Vagina (tissue), 2 donors: ENCODE results near the gene ACTN4. TPM values are rescaled to one million over a fixed set of nuclear protein-coding genes. Genes with fewer than 3 reads are reported as not detected.
"Not testable (repeated sequence)": the region's sequence is repeated elsewhere in the genome, so short reads cannot be mapped to it uniquely, and the experiment has no call there.

Source experiments
- DNase-seq, 2 donors: peaks; one replicate each; pipeline ENCODE4 v3.0.0-alpha.2; 2017; ENCODE audit errors: extremely low spot score in 2 of 2
- H3K27ac ChIP-seq: fragments of 200-600 bp; sonication (generic); one replicate; pipeline ENCODE4 v1.5.1; 2019
- H3K27me3 ChIP-seq: fragments of 200-600 bp; sonication (generic); one replicate; pipeline ENCODE4 v1.5.1; 2019
- H3K36me3 ChIP-seq, 2 donors: fragments of 200-600 bp; sonication (generic); one replicate each; pipeline ENCODE4 v1.5.1; 2017 to 2019
- H3K4me1 ChIP-seq: fragments of 200-600 bp; sonication (generic); one replicate; pipeline ENCODE4 v1.5.1; 2019
- H3K4me3 ChIP-seq, 2 donors: fragments of 200-600 bp; sonication (generic); 1 replicate in 1 of 2; 2 replicates in 1 of 2; pipeline ENCODE4 v1.5.1; 2016 to 2019
- H3K9me3 ChIP-seq: fragments of 200-600 bp; sonication (generic); one replicate; pipeline ENCODE4 v1.5.1; 2019
- POLR2A ChIP-seq, 2 donors: fragments of 450-650 bp; IDR thresholded peaks; one replicate each; pipeline ENCODE4 v1.6.1; 2017; ENCODE audit warnings: antibody characterized with exemption in 2 of 2, mild to moderate bottlenecking in 2 of 2, moderate library complexity in 2 of 2
- POLR2AphosphoS5 ChIP-seq, 2 donors: sonication (generic); formaldehyde crosslinking; IDR thresholded peaks; one replicate each; pipeline ENCODE4 v1.9.0; 2017; ENCODE audit warnings: antibody characterized with exemption in 2 of 2, mild to moderate bottlenecking in 2 of 2, low read depth in 1 of 2; ENCODE audit not compliant: insufficient read depth in 1 of 2
- intact Hi-C: fragments of 100-400 bp; cut with DNase I; formaldehyde crosslinking; loops from one replicate; pipeline ENCODE4 v1.15.1; 2023
- total RNA-seq: library from RNA; depleted of rRNA; stranded (reverse); fragments of >200 nt; gene quantifications from one replicate; pipeline ENCODE4 v1.2.3, GENCODE V29; 2016
- TF ChIP-seq, protein P1 (sequence below), 3 experiments: fragments of 450-650 bp in 2 of 3; fragments of 200-600 bp in 1 of 3; sonication (generic) in 1 of 3; IDR thresholded peaks; one replicate each; pipeline ENCODE4 v1.5.1; 2017 to 2019; ENCODE audit warnings: antibody characterized with exemption in 3 of 3, mild to moderate bottlenecking in 2 of 3, moderate library complexity in 2 of 3

ACTN4 gene
- total RNA-seq, 1 donor from 2014 or later, result 513 TPM

DNA sequence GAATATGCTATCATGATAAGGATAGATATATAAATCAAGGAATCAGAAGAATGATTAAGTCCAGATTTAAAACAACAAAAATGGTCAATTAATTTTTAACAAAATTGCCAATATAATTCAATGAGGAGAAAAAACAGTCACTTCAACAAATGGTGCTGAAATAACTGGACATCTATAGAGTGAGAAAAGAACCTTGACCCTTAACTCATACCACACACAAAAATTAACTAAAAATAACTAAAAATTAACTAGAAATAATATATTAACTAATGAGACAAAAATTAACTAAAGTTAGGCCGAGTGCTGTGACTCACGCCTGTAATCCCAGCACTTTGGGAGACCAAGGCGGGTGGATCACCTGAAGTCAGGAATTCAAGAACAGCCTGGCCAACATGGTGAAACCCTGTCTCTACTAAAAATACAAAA is 116.4 kb downstream of the ACTN4 start:
- H3K4me3 ChIP-seq, result no peak overlapping the region
- DNase-seq, result no peak
- H3K27ac ChIP-seq, result no peak overlapping the region
- H3K4me1 ChIP-seq, result no peaks in the 10 kb centered on the region
- TF ChIP-seq POLR2AphosphoS5 (IDR thresholded peaks at IDR 0.05; ENCODE audit: insufficient read depth in 1 of 2, low read depth in 1 of 2) (no peak), POLR2A (IDR thresholded peaks at IDR 0.05) (no peak)
- TF ChIP-seq, protein P1, sequence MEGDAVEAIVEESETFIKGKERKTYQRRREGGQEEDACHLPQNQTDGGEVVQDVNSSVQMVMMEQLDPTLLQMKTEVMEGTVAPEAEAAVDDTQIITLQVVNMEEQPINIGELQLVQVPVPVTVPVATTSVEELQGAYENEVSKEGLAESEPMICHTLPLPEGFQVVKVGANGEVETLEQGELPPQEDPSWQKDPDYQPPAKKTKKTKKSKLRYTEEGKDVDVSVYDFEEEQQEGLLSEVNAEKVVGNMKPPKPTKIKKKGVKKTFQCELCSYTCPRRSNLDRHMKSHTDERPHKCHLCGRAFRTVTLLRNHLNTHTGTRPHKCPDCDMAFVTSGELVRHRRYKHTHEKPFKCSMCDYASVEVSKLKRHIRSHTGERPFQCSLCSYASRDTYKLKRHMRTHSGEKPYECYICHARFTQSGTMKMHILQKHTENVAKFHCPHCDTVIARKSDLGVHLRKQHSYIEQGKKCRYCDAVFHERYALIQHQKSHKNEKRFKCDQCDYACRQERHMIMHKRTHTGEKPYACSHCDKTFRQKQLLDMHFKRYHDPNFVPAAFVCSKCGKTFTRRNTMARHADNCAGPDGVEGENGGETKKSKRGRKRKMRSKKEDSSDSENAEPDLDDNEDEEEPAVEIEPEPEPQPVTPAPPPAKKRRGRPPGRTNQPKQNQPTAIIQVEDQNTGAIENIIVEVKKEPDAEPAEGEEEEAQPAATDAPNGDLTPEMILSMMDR (IDR thresholded peaks at IDR 0.05), result no peak
- H3K36me3 ChIP-seq, result no peaks in the 10 kb centered on the region
- no peaks in the 10 kb centered on the region for H3K27me3 ChIP-seq
- intact Hi-C loops, result no loop called here
- H3K9me3 ChIP-seq, result no peaks in the 10 kb centered on the region

DNA sequence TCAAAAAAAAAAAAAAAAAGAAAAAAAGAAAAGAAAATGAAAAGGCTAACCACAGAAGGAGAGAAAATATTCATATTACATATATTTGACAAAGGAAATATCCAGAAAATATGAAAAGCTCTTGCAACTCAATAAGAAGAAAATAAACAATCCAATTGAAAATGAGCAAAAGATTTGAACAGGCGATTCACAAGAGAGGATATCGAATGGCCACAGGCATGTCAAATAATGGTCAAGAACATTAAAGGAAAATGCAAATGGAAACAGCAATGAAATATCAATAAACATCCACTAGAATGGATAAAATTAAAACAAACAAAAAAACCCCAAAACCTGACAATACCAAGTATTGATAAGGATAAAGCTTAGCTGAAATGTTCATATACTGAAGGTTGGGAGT is 117.8 kb downstream of the ACTN4 start:
- Histone ChIP-seq H3K9me3 (no peaks in the 10 kb centered on the region), H3K27me3 (no peaks in the 10 kb centered on the region), H3K4me1 (peaks cover 11% of the 10 kb centered on the region), H3K4me3 (no peak overlapping the region), H3K27ac (no peak overlapping the region), H3K36me3 (no peaks in the 10 kb centered on the region)
- intact Hi-C loops, result no loop called here
- no peak for DNase-seq
- TF ChIP-seq, protein P1 (IDR thresholded peaks at IDR 0.05), result no peak
- no peak for TF ChIP-seq POLR2AphosphoS5 (IDR thresholded peaks at IDR 0.05; ENCODE audit: insufficient read depth in 1 of 2, low read depth in 1 of 2)
- no peak for TF ChIP-seq POLR2A (IDR thresholded peaks at IDR 0.05)

DNA sequence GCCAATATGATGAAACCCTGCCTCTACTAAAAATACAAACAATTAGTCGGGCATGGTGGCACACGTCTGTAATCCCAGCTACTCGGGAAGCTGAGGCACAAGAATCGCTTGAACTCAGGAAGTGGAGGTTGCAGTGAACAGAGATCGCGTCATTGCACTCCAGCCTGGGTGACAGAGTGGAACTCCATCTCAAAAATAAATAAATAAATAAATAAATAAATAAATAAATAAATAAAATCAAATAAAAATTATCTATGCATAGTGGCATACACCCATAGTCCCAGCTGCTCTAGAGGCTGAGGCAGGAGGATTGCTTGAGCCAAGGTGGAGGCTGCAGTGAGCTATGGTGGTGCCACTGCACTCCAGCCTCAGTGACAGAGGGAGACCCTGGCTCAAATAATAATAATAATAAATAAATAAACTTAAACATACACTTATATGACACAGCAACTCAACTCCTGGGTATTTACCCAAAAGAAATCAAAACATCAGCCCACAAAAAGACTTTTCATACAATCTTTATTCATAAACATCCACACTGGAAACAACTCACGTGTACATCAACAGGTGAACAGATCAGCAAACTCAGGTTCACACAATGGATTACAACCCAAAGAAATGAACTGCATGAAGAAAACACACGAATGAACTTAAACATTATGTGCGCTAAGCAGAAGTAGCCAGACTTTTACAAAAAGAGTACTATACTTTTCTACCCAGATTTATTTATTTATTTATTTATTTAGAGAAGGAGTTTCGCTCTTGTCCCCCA is 119.0 kb downstream of the ACTN4 start:
- no peaks in the 10 kb centered on the region for H3K9me3 ChIP-seq
- no peaks in the 10 kb centered on the region for H3K36me3 ChIP-seq
- no peak overlapping the region for H3K27ac ChIP-seq
- no peak overlapping the region for H3K4me3 ChIP-seq
- peaks cover 11% of the 10 kb centered on the region for H3K4me1 ChIP-seq
- no peak for DNase-seq
- no peak for TF ChIP-seq POLR2A (IDR thresholded peaks at IDR 0.05)
- TF ChIP-seq, protein P1 (IDR thresholded peaks at IDR 0.05), result no peak
- no peak for TF ChIP-seq POLR2AphosphoS5 (IDR thresholded peaks at IDR 0.05; ENCODE audit: insufficient read depth in 1 of 2, low read depth in 1 of 2)
- intact Hi-C loops, result no loop called here
- no peaks in the 10 kb centered on the region for H3K27me3 ChIP-seq

DNA sequence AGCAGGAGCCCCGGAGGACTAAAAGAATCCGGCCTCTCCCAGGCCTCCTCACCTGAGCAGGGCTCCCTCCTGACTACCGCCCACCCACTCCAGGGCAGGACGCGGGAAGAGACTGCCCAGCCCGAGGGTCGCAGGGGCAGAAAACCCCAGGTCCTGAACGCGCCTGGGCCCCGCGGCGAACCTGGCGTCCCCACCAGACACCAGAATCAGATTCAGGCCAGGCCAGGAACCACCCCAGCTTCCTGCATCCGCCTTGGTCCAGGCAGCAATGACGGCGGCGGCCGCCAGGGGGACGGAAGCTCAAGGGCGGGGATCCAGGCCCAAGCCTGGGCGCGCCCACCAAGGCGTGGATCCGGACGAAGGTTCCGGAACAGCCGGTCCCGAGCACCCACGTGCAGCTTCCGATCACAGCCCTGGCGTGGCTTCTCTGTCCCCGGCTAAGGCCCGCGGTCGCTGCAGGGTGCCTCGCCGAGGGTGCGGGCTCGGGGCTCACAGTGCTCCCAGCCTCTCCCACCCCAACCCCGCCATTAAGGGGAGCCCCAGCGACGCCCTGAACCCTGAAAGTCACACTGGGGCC is 122.3 kb downstream of the ACTN4 start:
- TF ChIP-seq, protein P1 (IDR thresholded peaks at IDR 0.05), result peak; percentile 70 to 89 (median 81)
- TF ChIP-seq POLR2A (IDR thresholded peaks at IDR 0.05) (peak in 1 of 2 donors; percentile 6), POLR2AphosphoS5 (IDR thresholded peaks at IDR 0.05; ENCODE audit: insufficient read depth in 1 of 2, low read depth in 1 of 2) (peak; percentile 83 to 93)
- peak overlapping the region; percentile 85 for H3K27ac ChIP-seq
- intact Hi-C loops, result no loop called here
- no peaks in the 10 kb centered on the region for H3K36me3 ChIP-seq
- peaks cover 16% of the 10 kb centered on the region for H3K4me1 ChIP-seq
- H3K9me3 ChIP-seq, result no peaks in the 10 kb centered on the region
- H3K27me3 ChIP-seq, result no peaks in the 10 kb centered on the region
- no peak for DNase-seq
- peak overlapping the region; percentile 36 to 45 for H3K4me3 ChIP-seq

DNA sequence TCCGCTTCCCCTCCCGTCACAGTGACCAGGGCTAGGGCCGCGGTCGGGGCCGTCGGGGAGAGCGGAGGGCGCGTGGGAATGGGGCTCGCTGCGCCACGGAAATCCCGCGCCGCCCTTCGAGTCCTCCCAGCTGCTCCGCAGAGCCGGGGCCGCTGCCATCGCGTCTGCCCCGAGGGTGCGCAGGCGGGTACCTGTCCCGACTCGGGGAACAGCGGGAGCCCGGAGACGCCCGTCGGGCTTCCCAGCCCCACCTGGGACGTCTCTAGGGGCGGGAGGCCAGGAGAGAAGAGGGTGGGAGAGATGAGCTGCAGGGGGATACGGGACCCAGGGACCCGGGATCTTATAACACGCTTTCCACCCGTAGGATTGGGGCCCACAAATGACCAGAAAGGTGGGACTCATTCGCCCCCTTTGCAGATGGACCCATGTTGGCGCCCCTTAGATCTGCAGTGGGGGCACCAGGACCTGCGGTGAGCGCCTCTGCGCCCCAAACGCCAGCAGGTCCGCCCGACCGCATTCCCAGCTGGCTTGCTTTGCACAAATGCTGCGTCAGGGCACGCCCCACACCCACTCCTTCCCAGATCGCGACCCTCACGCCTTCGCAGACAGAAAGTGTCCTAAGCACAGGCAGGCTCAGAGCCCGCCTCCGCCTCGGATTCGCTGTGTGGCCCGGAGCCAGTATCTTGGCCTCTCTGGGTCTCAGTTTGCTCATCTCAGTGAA is 122.9 kb downstream of the ACTN4 start:
- H3K27me3 ChIP-seq, DNase-seq, intact Hi-C loops, H3K36me3 ChIP-seq, H3K9me3 ChIP-seq: not testable (repeated sequence)
- H3K4me1 ChIP-seq, result peaks cover 18% of the 10 kb centered on the region
- peak overlapping the region; percentile 36 to 45 for H3K4me3 ChIP-seq
- H3K27ac ChIP-seq, result peak overlapping the region; percentile 85

DNA sequence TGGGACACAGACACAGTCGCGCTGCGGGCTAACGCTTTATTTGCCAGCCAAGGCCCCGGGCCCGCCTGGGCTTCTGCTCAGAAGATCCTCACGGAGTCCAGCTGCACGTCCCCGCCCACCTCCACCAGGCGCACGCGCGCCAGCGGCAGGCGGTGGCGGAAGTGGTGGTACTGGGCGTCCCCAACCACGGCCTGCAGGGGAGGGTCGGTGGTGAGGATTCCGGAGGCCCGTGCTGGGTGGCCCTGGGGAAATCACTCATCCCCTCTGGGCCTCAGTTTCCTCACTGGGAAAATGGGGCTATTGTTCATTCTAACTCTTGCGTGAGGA is 123.5 kb downstream of the ACTN4 start:
- H3K4me3 ChIP-seq, result peak overlapping the region in 1 of 2 donors; percentile 24
- intact Hi-C loops, result not testable (repeated sequence)

DNA sequence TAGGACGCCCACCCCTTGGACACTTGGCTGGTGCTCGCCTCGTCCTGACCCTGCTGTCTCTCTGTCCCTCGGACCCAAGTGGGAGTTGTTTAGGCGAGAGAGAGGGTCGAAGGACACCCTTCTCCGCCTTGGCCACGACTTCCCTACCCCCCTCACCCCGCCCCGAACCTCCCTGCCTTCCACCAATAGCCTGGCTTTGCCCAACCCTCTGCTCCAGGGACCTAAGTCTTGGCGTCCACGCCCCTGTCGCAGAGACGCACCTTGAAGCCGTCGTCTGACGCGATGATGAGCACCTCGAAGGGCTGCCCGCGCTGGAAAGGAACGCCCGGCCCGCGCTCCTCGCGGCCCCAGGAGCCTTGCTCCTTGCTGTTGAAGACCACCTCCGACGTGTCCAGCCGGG is 124.1 kb downstream of the ACTN4 start:
- intact Hi-C loops, H3K4me3 ChIP-seq, H3K36me3 ChIP-seq, H3K27ac ChIP-seq, DNase-seq, H3K9me3 ChIP-seq, H3K27me3 ChIP-seq: not testable (repeated sequence)
- H3K4me1 ChIP-seq, result peaks cover 18% of the 10 kb centered on the region

More for the DNA sequence above, 123.5 kb downstream of the ACTN4 start:
- H3K27me3 ChIP-seq, H3K36me3 ChIP-seq, H3K9me3 ChIP-seq, DNase-seq, H3K27ac ChIP-seq: not testable (repeated sequence)
- peaks cover 18% of the 10 kb centered on the region for H3K4me1 ChIP-seq
